NCI-H2227 treated with DMSO at 0.1 percent for 48 hours (cell line): ENCODE data around the gene JKAMP.
A peak's percentile ranks its signal among the peaks of the same experiment; 100 is the strongest.
"Not testable (repeated sequence)": the region's sequence is repeated elsewhere in the genome, so short reads cannot be mapped to it uniquely, and the experiment has no call there.

Experiments used
- DNase-seq: peaks from one replicate; lab custom pipeline; 2025; lab: John Stamatoyannopoulos, UW

Gene JKAMP

GRCh38 chr14:59483819-59484638, at the start of gene JKAMP, which contains the start of gene L3HYPDH:
Gene JKAMP, plus strand, starts transcription at chr14:59484517. Its CDS starts 73 bp downstream, at chr14:59484590.
Gene L3HYPDH, minus strand, starts transcription at chr14:59484408. Its CDS starts 92 bp downstream, at chr14:59484316.
- peak; percentile 86 for DNase-seq

- no peak for DNase-seq
These were observed 49.2 kb upstream of the JKAMP start for GRCh38 chr14:59435101-59435500.

- no peak for DNase-seq
These were observed 48.3 kb upstream of the JKAMP start for GRCh38 chr14:59435987-59436386.

GRCh38 chr14:59438195-59438647, 46.1 kb upstream of the JKAMP start:
- DNase-seq: no peak

DNA sequence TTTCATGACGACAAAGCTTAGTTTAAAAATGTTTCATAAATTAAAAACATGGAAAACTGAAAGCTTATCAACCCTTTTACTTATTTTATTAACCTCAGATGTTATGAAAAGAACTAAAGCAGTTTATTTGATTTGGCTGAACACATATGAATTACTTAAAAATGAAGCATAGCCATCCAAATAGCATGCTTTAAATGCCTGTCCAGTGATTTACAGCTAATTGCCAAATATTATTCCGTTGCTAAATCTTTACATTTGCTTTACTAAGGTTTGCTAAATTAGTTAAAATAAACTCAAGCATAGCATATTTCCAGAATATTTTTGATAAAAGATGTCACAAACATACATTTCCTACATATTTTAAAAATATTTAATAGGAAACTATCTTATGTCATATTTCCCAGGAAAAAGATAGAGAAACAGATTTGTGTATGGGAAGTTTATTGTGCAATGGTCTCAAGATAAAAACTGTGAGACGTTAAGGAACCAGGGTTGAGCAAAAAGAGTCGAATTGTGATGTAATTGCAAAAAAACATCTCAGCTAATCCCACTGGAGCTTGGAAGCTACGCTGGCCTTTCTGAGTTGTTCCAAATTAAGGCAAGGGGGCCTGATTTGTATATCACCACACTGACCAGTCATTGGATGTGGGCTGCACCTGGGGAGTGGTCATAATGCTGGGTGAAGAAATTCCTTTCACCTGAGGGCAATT, 44.9 kb upstream of the JKAMP start:
- DNase-seq: no peak

GRCh38 chr14:59448673-59449072, 35.6 kb upstream of the JKAMP start:
- DNase-seq: not testable (repeated sequence)

GRCh38 chr14:59450716-59451115, 33.6 kb upstream of the JKAMP start:
- no peak for DNase-seq

DNA sequence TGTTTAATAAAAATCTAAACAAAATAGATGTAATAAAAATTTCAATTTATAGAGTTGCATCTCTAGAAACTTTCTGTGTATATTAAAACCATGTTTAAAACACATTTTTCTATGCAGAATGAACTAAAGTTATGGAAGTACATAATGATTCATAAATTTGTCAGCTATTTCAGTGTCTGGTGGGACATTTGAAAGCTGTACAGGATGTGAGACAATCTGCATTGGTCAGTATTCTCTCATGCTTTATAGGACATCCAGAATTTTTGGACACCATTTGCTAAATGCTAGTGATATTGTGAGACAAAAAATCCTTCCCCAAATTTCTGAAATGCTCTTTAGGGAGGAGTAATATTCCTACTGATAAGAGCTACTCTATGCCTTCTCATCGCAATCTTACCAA, 32.5 kb upstream of the JKAMP start:
- no peak for DNase-seq

- no peak for DNase-seq
These were observed 30.2 kb upstream of the JKAMP start for GRCh38 chr14:59454139-59454538.

- DNase-seq: no peak
These were observed 28.9 kb upstream of the JKAMP start for GRCh38 chr14:59455411-59455810.

DNA sequence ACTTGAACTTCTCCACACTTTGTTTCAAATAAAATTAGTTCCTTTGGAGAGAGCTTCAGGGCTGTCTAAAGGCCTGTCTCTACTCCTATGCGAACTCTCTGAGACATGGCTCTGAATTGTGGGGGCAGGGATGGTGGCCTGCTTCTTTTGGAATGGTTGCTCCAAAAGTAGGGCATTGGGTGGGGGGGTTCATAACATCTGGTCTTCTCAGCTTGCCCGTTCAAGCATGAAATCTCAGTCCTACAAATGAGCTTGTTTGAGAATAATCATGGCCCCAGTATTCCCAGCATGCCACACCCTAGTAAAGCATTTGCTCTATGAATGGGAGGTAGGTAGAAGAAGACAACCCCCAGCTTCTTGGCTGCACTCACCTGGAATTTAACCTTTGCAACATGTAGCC, 25.8 kb upstream of the JKAMP start:
- no peak for DNase-seq

- no peak for DNase-seq
These were observed 23.9 kb upstream of the JKAMP start for GRCh38 chr14:59460378-59460777.

- no peak for DNase-seq
These were observed 22.4 kb upstream of the JKAMP start for GRCh38 chr14:59461891-59462290.

DNA sequence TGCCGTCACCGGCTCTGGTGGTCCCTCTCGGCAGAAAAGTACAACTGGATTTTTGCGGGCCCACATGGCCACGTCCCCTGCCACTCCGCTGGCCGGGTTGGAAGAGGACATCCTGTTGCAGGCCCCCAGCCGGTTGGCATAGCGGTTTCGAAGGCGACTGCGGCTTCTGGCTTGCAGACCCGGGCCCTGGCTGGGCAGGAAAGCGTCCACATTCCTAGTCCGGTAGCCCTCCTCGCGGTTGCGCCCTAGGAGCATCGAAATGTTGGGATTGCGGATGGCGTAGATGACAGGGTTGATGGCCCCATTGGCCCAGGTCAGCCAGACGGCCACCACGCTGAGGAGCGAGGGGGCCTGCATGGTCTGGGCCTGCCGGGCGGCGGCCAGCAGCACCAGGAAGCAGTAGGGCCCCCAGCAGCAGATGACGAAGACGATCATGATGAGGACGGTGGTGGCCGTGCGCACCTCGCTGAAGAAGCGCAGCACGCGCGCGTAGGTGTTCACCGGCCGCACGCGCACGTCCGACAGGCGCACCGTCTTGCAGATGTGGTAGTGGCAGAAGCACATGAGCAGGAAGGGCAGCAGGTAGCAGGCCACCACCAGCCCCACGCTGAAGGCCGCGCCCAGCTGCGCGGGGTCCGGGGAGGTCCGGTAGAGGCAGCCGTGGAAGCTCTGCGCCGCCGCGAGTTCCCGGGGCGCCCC, 20.4 kb upstream of the JKAMP start:
- no peak for DNase-seq

DNA sequence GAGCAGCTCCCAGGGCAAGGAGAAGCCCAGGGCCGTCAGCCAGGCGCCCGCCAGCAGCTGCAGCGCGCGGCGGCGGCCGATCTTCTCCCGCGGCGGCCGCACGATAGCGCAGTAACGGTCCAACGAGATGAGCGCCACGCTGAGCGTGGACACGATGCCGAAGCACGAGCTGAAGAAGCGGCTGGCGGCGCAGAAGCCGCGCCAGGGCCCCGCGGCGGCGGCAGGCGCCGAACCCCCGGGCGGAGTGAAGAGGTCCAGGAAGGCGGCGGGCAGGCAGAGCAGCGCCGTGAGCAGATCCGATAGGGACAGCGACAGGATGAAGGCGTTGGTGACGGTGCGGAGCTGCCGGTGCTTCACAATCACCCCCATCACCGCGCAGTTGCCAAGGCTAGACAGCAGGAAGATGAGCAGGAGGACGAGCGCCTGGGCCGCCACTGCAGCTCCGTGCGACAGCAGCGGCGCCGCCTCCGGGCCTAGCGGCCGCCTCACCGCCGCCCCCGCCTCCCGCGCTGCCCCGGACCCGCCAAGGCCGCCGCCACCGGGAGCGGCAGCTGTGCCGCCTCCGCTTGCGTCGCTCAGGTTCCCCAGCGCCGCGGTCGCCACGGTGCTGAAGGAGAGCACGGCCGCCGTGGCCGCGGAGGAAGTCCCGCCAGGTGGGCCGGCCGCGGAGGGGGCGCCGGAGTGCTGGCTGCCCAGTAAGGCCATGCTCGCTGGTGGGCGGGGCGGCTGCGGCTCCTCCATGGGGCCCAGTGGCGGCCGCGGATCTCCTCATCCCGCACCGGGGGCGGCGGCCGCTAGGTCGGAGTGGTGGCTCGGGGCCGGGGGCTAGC, 19.6 kb upstream of the JKAMP start:
- peak; percentile 40 for DNase-seq

DNA sequence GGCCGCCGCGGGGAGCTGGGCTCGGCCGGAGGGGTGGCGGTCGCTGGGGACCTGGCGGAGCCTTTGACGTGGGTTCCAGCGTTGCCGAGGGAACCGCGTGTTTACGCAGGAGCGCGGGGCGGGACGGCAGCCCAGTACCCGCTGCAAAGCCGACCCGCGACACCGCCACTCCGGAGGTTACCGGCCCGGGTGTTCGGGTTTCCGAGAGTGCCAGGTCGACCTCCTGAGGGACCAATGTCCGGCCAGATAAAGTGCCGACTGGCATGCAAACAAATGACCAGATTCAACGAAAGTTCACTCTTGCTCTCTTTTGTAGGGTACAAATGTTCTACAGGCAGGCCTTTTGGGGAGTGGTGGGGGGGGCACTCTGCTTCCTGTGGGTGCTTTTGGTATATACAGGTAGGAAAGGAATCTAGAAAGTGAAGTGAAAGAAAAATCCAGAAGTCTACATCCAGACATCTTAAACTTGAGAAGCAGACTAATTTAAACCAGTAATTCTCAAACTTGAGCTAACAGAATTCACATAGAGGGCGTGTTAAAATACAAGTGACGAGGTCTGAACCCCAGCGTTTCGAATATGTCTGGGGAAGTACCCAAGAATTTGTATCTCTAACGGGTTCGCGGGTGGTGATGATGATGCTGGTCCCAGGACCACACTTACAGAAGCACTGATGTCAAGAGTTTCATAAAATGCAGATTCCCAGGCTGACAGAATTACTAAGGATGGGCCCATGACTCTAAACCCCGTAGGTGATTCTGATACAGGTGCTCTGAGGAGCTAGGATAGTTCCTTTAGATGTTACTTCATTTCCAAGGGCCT, 18.8 kb upstream of the JKAMP start, which contains the start of gene GPR135:
TSS of gene GPR135 (minus strand) at position 65 of the 820 bp plus-strand sequence. CDS start 154 bp downstream, outside the sequence.
- no peak for DNase-seq

- DNase-seq: no peak
These were observed 10.1 kb upstream of the JKAMP start for GRCh38 chr14:59474172-59474571.

DNA sequence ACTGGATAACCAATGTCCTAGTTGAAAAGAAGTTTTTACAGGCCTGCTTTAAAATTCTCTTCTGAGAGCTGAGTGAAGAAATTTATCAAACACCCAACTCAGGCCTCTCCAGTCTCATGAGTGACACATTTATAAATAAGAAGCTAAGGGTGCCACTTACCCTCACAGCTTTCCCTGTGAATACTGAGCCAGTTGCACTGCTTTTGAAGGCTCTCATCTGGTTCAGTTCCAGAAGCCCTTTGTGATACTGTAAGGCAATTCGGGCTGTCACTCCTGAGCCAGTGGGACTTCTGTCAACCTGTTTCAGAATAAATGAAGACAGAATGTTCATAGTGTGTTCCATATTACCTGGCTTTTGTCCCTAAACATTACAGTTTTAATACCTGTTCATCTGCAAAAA, 8.6 kb upstream of the JKAMP start:
- no peak for DNase-seq

GRCh38 chr14:59478540-59478939, 5.8 kb upstream of the JKAMP start:
- DNase-seq: no peak

GRCh38 chr14:59480166-59480565, 4.2 kb upstream of the JKAMP start:
- DNase-seq: no peak

DNA sequence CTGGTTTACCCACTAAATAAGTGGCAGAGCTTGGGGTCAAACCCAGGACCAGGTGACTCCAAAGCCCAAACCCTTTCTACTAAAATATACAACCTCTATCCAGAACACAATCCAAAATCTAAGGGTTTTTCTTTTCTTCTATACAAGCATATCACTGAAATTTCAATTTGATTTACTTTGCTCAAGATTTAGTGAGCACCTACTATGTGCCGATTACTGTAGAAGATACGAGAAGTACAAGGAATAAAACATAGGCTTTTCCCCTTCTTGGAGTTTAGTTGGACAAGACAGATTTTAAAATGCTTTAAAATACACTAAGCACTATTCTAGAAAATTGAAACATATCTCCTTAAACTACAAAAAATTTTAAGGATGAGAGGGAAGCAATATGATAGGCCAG, 2.9 kb upstream of the JKAMP start:
- DNase-seq: no peak
